GM12878 (cell line): Measurements from ENCODE around the gene GZF1.

ENCODE experiments used
- EZH2 ChIP-seq: IDR thresholded peaks from 2 replicates; pipeline ENCODE4 v1.6.1; 2012; ENCODE audit warnings: low read depth, mild to moderate bottlenecking, control low read depth, inconsistent platforms, low read length, borderline replicate concordance; ENCODE audit not compliant: control insufficient read depth
- POLR2A ChIP-seq: IDR thresholded peaks from 2 replicates; pipeline ENCODE4 v1.6.1; 2011; ENCODE audit warnings: low read depth, mild to moderate bottlenecking, low read length
- RUNX3 ChIP-seq: IDR thresholded peaks from 2 replicates; pipeline ENCODE4 v1.6.1; 2012; ENCODE audit warnings: low read length, inconsistent platforms
- SMC3 ChIP-seq: IDR thresholded peaks from 2 replicates; pipeline ENCODE4 v1.6.1; 2011; ENCODE audit warnings: low read length, improper control_type of control experiment, borderline replicate concordance
- TAF1 ChIP-seq: IDR thresholded peaks from 2 replicates; pipeline ENCODE4 v1.6.1; 2011; ENCODE audit warnings: mild to moderate bottlenecking, low read depth, low read length, borderline replicate concordance
- TCF12 ChIP-seq: IDR thresholded peaks from 2 replicates; pipeline ENCODE4 v1.6.1; 2011; ENCODE audit warnings: low read depth, mild to moderate bottlenecking, low read length
- TF ChIP-seq, protein P1 (sequence below), 3 experiments: IDR thresholded peaks in 2 of 3; conservative IDR thresholded peaks in 1 of 3; 2 replicates each; pipeline ENCODE4 v1.5.1; 2011; ENCODE audit warnings: low read depth in 3 of 3, low read length in 3 of 3, mild to moderate bottlenecking in 3 of 3, control low read depth in 2 of 3, moderate library complexity in 2 of 3, inconsistent platforms in 1 of 3, mixed read lengths in 1 of 3; ENCODE audit not compliant: control insufficient read depth in 2 of 3, insufficient read depth in 1 of 3; ENCODE audit errors: extremely low read depth in 1 of 3
- TF ChIP-seq, protein P2 (sequence below): IDR thresholded peaks from 2 replicates; pipeline ENCODE4 v1.6.1; 2011; ENCODE audit warnings: borderline replicate concordance, low read depth, mild to moderate bottlenecking, moderate library complexity, low read length; ENCODE audit not compliant: insufficient read depth, poor library complexity, severe bottlenecking

DNA sequence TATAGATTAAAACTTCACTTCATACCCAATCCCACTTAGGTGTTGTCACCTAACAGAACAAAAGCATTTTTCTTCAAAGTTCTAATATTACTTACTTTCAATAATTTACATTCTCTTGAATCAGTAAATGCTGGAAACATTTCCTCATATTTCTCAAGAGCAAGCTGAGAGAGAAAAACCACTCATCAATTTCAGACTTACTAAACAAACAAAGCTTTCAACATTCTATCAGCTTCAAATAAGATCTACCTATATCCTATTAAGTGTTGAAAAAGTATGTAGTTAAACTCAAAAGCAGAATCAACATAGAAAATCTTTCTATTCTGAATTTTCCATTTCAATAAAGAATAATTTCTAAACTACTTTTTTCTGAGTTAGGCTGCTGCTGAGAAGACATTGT, 17.8 kb downstream of the GZF1 start:
- TF ChIP-seq, protein P1, sequence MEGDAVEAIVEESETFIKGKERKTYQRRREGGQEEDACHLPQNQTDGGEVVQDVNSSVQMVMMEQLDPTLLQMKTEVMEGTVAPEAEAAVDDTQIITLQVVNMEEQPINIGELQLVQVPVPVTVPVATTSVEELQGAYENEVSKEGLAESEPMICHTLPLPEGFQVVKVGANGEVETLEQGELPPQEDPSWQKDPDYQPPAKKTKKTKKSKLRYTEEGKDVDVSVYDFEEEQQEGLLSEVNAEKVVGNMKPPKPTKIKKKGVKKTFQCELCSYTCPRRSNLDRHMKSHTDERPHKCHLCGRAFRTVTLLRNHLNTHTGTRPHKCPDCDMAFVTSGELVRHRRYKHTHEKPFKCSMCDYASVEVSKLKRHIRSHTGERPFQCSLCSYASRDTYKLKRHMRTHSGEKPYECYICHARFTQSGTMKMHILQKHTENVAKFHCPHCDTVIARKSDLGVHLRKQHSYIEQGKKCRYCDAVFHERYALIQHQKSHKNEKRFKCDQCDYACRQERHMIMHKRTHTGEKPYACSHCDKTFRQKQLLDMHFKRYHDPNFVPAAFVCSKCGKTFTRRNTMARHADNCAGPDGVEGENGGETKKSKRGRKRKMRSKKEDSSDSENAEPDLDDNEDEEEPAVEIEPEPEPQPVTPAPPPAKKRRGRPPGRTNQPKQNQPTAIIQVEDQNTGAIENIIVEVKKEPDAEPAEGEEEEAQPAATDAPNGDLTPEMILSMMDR (IDR thresholded peaks at IDR 0.05 in 2 of 3, conservative IDR thresholded peaks at IDR 0.05 in 1 of 3; ENCODE audit: control insufficient read depth in 2 of 3, extremely low read depth in 1 of 3, insufficient read depth in 1 of 3, low read depth in 3 of 3, low read length in 3 of 3) = no peak
- TF ChIP-seq, protein P2, sequence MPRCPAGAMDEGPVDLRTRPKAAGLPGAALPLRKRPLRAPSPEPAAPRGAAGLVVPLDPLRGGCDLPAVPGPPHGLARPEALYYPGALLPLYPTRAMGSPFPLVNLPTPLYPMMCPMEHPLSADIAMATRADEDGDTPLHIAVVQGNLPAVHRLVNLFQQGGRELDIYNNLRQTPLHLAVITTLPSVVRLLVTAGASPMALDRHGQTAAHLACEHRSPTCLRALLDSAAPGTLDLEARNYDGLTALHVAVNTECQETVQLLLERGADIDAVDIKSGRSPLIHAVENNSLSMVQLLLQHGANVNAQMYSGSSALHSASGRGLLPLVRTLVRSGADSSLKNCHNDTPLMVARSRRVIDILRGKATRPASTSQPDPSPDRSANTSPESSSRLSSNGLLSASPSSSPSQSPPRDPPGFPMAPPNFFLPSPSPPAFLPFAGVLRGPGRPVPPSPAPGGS = no peak
- TF ChIP-seq POLR2A (no peak), RUNX3 (no peak), TAF1 (no peak), SMC3 (no peak), TCF12 (no peak), EZH2 (no peak)
